Mammary epithelial cell (primary cell): ENCODE data around the gene ZC3H7A.
"Not testable (repeated sequence)": the region's sequence is repeated elsewhere in the genome, so short reads cannot be mapped to it uniquely, and the experiment has no call there.

Experiments used
- CTCF ChIP-seq, 2 donors: IDR thresholded peaks in 1 of 2; conservative IDR thresholded peaks in 1 of 2; 2 replicates each; pipeline ENCODE4 v1.5.1; 2011 to 2012; ENCODE audit warnings: inconsistent platforms in 2 of 2, low read length in 2 of 2, mild to moderate bottlenecking in 2 of 2, control low read depth in 1 of 2, low read depth in 1 of 2; ENCODE audit not compliant: insufficient read depth in 1 of 2; ENCODE audit errors: extremely low read depth in 1 of 2
- EZH2 ChIP-seq: IDR thresholded peaks from 2 replicates; pipeline ENCODE4 v1.6.1; 2012; ENCODE audit warnings: low read length, inconsistent platforms, borderline replicate concordance

- TF ChIP-seq CTCF (conservative IDR thresholded peaks at IDR 0.05 in 1 of 2, IDR thresholded peaks at IDR 0.05 in 1 of 2; ENCODE audit: extremely low read depth in 1 of 2, insufficient read depth in 1 of 2, low read depth in 1 of 2, low read length in 2 of 2); EZH2: not testable (repeated sequence)
Observed at GRCh38 chr16:11784381-11784780, 12.7 kb downstream of the ZC3H7A start.
